ENCODE data around the gene PVALB. TPM values are rescaled to one million over a fixed set of nuclear protein-coding genes. Genes with fewer than 3 reads are reported as not detected.
A peak's percentile ranks its signal among the peaks of the same experiment; 100 is the strongest.

Gene PVALB
- total and polyA plus RNA-seq, 9 of the 15 experiments (the other 6 are each of a cell fraction or from before 2014, with no cell fraction given) = not detected

- TF ChIP-seq ZNF197 (CRISPR knock-in tag; IDR thresholded peaks at IDR 0.05; ENCODE audit: low read depth) = no peak
- no peak for TF ChIP-seq ZBTB7A (IDR thresholded peaks at IDR 0.05; ENCODE audit: borderline replicate concordance, control insufficient read depth, low read depth, low read length)
- TF ChIP-seq, protein P1, sequence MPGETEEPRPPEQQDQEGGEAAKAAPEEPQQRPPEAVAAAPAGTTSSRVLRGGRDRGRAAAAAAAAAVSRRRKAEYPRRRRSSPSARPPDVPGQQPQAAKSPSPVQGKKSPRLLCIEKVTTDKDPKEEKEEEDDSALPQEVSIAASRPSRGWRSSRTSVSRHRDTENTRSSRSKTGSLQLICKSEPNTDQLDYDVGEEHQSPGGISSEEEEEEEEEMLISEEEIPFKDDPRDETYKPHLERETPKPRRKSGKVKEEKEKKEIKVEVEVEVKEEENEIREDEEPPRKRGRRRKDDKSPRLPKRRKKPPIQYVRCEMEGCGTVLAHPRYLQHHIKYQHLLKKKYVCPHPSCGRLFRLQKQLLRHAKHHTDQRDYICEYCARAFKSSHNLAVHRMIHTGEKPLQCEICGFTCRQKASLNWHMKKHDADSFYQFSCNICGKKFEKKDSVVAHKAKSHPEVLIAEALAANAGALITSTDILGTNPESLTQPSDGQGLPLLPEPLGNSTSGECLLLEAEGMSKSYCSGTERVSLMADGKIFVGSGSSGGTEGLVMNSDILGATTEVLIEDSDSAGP (CRISPR knock-in tag; IDR thresholded peaks at IDR 0.05) = no peak
- TF ChIP-seq NCOA4 (IDR thresholded peaks at IDR 0.05; ENCODE audit: partially characterized antibody) = no peak
- TF ChIP-seq RBM25 (IDR thresholded peaks at IDR 0.05; ENCODE audit: low read depth, low read length, severe bottlenecking) = peak; percentile 65
- TF ChIP-seq ZNF561 (CRISPR knock-in tag; conservative IDR thresholded peaks at IDR 0.05) = no peak
- TF ChIP-seq ZNF57 (CRISPR knock-in tag; IDR thresholded peaks at IDR 0.05) = no peak
- TF ChIP-seq HINFP (tag; conservative IDR thresholded peaks at IDR 0.05; ENCODE audit: low read depth) = no peak
- TF ChIP-seq RAD21 (CRISPR knock-in tag; conservative IDR thresholded peaks at IDR 0.05 in 1 of 2, IDR thresholded peaks at IDR 0.05 in 1 of 2) = no peak
- TF ChIP-seq ZNF609 (CRISPR knock-in tag; IDR thresholded peaks at IDR 0.05; ENCODE audit: borderline replicate concordance) = no peak
- no peak for TF ChIP-seq CHD1 (IDR thresholded peaks at IDR 0.05; ENCODE audit: low read length)
- TF ChIP-seq, protein P2, sequence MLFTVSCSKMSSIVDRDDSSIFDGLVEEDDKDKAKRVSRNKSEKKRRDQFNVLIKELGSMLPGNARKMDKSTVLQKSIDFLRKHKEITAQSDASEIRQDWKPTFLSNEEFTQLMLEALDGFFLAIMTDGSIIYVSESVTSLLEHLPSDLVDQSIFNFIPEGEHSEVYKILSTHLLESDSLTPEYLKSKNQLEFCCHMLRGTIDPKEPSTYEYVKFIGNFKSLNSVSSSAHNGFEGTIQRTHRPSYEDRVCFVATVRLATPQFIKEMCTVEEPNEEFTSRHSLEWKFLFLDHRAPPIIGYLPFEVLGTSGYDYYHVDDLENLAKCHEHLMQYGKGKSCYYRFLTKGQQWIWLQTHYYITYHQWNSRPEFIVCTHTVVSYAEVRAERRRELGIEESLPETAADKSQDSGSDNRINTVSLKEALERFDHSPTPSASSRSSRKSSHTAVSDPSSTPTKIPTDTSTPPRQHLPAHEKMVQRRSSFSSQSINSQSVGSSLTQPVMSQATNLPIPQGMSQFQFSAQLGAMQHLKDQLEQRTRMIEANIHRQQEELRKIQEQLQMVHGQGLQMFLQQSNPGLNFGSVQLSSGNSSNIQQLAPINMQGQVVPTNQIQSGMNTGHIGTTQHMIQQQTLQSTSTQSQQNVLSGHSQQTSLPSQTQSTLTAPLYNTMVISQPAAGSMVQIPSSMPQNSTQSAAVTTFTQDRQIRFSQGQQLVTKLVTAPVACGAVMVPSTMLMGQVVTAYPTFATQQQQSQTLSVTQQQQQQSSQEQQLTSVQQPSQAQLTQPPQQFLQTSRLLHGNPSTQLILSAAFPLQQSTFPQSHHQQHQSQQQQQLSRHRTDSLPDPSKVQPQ (CRISPR knock-in tag; IDR thresholded peaks at IDR 0.05; ENCODE audit: borderline replicate concordance) = no peak
- TF ChIP-seq GABPB1 (CRISPR knock-in tag; IDR thresholded peaks at IDR 0.05) = no peak
- TF ChIP-seq BRD4 (IDR thresholded peaks at IDR 0.05) = no peak
- no peak for TF ChIP-seq MCM2 (IDR thresholded peaks at IDR 0.05; ENCODE audit: low read depth)
These were observed 40.7 kb downstream of the PVALB start, which contains the start of gene IFT27 (continued) for GRCh38 chr22:36775964-36776669.

Measured in K562 (cell line).